OCI-LY7 (cell line): ENCODE data around the gene VKORC1L1.

Experiments used
- EZH2phosphoT487 ChIP-seq: fragments of 200-600 bp; sonication (generic); IDR thresholded peaks from 2 replicates; pipeline ENCODE4 v1.6.1; 2018; ENCODE audit warnings: low read depth, borderline replicate concordance, mild to moderate bottlenecking, mixed run types, antibody characterized with exemption, low read length, moderate library complexity, mixed read lengths
- TF ChIP-seq, protein P1 (sequence below): fragments of 200-600 bp; sonication (generic); conservative IDR thresholded peaks from 2 replicates; pipeline ENCODE4 v1.5.1; 2014; ENCODE audit warnings: mild to moderate bottlenecking, antibody characterized with exemption, low read length, moderate library complexity, mixed read lengths

DNA sequence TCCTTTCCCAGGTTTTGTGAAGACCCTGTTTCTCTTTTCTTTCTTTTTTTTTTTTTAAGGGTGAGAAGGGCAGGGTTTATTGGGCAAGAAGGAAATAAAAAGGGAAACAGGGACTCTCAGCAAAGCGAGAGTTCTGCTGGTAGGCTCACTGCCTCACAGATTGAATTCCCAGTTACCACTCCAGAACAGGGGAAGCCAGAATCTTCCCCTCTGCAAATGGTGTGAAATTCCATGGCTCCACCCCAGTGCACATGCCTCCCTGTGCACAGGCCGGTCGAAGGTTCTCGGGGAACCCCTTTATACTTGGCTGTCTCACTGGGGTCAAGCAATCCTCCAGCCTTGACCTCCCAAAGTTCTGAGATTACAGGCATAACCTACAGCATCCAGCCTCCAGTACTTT, 119.7 kb downstream of the VKORC1L1 start:
- TF ChIP-seq, protein P1, sequence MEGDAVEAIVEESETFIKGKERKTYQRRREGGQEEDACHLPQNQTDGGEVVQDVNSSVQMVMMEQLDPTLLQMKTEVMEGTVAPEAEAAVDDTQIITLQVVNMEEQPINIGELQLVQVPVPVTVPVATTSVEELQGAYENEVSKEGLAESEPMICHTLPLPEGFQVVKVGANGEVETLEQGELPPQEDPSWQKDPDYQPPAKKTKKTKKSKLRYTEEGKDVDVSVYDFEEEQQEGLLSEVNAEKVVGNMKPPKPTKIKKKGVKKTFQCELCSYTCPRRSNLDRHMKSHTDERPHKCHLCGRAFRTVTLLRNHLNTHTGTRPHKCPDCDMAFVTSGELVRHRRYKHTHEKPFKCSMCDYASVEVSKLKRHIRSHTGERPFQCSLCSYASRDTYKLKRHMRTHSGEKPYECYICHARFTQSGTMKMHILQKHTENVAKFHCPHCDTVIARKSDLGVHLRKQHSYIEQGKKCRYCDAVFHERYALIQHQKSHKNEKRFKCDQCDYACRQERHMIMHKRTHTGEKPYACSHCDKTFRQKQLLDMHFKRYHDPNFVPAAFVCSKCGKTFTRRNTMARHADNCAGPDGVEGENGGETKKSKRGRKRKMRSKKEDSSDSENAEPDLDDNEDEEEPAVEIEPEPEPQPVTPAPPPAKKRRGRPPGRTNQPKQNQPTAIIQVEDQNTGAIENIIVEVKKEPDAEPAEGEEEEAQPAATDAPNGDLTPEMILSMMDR, result no peak
- TF ChIP-seq EZH2phosphoT487, result no peak
